NOMO-1 treated with dmso at 0.1 percent for 144 hours (cell line): ENCODE data around the gene ULBP2.
"Not testable (repeated sequence)": the region's sequence is repeated elsewhere in the genome, so short reads cannot be mapped to it uniquely, and the experiment has no call there.

Experiments used
- DNase-seq: peaks from one replicate; lab custom pipeline; 2025; ENCODE audit not compliant: unreplicated experiment; lab: John Stamatoyannopoulos, UW

Gene ULBP2

GRCh38 chr6:149966319-149966718 lies 24.5 kb downstream of the ULBP2 start:
- not testable (repeated sequence) for DNase-seq

GRCh38 chr6:149967591-149967990 lies 25.8 kb downstream of the ULBP2 start:
- no peak for DNase-seq

GRCh38 chr6:149967999-149968398 lies 26.2 kb downstream of the ULBP2 start:
- not testable (repeated sequence) for DNase-seq

GRCh38 chr6:149968909-149969308 lies 27.1 kb downstream of the ULBP2 start:
- DNase-seq = not testable (repeated sequence)

- DNase-seq = no peak
Measured at GRCh38 chr6:149969635-149970034, 27.8 kb downstream of the ULBP2 start.

GRCh38 chr6:149974394-149974793 lies 32.6 kb downstream of the ULBP2 start:
- not testable (repeated sequence) for DNase-seq

GRCh38 chr6:149974825-149975224 lies 33.0 kb downstream of the ULBP2 start:
- DNase-seq = no peak

- DNase-seq = no peak
Measured at GRCh38 chr6:149975400-149975799, 33.6 kb downstream of the ULBP2 start.

- DNase-seq = no peak
Measured at GRCh38 chr6:149977221-149977620, 35.4 kb downstream of the ULBP2 start.

- no peak for DNase-seq
Measured at GRCh38 chr6:149978610-149979009, 36.8 kb downstream of the ULBP2 start.

- no peak for DNase-seq
Measured at GRCh38 chr6:149979293-149979692, 37.5 kb downstream of the ULBP2 start.

GRCh38 chr6:149983145-149983544 lies 41.3 kb downstream of the ULBP2 start:
- no peak for DNase-seq

GRCh38 chr6:149984773-149985172 lies 43.0 kb downstream of the ULBP2 start:
- no peak for DNase-seq

- DNase-seq = no peak
Measured at GRCh38 chr6:149985481-149985937, 43.7 kb downstream of the ULBP2 start.

- no peak for DNase-seq
Measured at GRCh38 chr6:149987602-149988107, 45.8 kb downstream of the ULBP2 start.

- DNase-seq = no peak
Measured at GRCh38 chr6:149988550-149989346, 46.9 kb downstream of the ULBP2 start.

GRCh38 chr6:149990212-149990660 lies 48.4 kb downstream of the ULBP2 start:
- DNase-seq = no peak

- DNase-seq = peak; percentile 23
Measured at GRCh38 chr6:149990661-149991471, 49.1 kb downstream of the ULBP2 start.

GRCh38 chr6:149991472-149991795 lies 49.6 kb downstream of the ULBP2 start:
- not testable (repeated sequence) for DNase-seq

GRCh38 chr6:149991838-149992237 lies 50.0 kb downstream of the ULBP2 start:
- no peak for DNase-seq

GRCh38 chr6:149995235-149995750 lies 53.5 kb downstream of the ULBP2 start:
- DNase-seq = no peak

- DNase-seq = no peak
Measured at GRCh38 chr6:149995971-149996370, 54.2 kb downstream of the ULBP2 start.
